NCI-H524 (cell line): ENCODE data around the gene CLDN1.

ENCODE experiments used
- DNase-seq, 2 experiments: peaks; one replicate each; lab custom pipeline; 2025; lab: John Stamatoyannopoulos, UW

The CLDN1 gene

DNA sequence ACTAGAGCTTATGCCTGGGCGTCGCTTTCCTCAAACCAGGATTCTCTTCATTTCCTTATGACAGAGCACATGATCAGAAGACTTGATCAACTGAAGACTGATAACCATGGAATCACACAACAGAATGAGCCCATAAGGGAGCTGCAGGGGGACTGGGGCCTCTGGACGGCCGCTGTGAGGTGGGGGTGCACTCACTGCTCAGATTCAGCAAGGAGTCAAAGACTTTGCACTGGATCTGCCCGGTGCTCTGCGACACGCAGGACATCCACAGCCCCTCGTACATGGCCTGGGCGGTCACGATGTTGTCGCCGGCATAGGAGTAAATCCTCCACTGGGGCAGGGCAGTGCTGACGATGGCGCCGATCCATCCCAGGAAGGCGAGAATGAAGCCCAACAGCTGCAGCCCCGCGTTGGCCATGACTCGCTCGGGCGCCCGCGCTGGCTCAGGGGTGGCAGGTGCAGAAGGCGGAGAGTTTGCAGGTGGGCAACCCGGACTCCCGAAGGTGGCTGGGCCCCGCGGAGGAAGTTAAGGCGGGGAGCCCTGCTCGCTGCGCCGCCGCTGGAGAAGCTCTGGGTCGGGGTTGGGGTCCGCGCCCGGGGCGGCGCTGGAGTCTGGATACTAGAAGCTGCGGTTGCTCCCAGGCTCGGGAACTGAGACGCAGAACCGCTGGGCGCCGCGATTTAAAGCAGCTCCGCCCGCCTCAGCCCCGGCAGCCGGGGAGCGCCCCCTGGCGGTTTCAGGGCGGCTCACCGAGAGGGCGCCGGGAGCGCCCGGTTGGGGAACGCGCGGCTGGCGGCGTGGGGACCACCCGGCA is at the start of gene CLDN1:
TSS of gene CLDN1 (minus strand) at position 658 of the 815 bp plus-strand sequence. CDS start at position 418, 240 bp downstream.
- peak; percentile 75 to 86 for DNase-seq

- DNase-seq = no peak
Observed at GRCh38 chr3:190371152-190371551, 48.9 kb upstream of the CLDN1 start.

- DNase-seq = no peak
Observed at GRCh38 chr3:190370369-190370768, 48.1 kb upstream of the CLDN1 start.

DNA sequence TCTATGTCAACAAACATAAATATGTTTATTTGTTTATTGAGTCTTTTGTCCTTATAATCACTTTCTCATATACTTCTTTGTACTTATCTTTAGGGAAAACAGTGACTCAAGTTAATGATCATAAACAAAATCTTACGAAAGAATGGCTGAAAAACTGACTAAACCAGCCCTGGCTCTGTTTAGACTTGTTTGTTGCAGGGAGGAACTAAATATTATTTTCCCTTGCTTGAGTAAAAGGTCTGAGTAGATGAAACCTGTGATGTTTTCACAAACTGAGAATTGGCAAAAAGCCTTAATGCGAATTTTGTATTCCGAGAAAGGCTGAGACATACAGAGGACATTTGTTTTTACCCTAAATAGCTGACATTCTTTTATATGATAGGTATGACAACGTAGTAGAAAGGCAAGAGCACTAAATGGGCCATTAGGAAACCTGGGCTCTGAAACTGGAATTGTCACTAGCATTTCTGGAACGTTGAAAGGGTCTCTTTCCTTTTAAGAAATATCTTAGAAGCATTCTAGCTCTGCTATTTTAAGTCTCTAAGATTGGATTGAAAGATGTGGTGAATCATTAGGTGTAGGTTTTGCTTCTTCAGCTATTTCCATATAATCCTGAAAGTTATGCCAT is 47.5 kb upstream of the CLDN1 start:
- DNase-seq = no peak

GRCh38 chr3:190368881-190369280 is 46.6 kb upstream of the CLDN1 start:
- no peak for DNase-seq

DNA sequence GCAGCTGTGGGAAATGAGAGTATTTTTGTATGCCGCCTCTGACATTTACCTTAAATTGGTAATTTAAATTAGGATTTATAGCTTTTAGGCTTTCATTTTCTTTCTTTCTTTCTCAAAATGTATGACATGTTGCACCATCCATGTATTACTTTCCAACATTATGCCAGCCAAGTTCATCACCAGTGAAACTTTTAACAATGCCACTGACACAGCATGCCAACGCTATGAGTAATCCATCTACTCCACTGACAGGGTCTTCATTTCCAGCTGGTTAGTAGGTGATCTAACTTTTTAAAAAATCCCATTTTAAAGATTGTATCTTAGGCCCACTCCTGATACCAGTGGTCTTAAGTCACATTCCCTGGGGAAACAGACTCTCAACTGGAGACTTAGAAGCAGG is 43.9 kb upstream of the CLDN1 start:
- no peak for DNase-seq

GRCh38 chr3:190362258-190362657 is 40.0 kb upstream of the CLDN1 start:
- DNase-seq = no peak

- no peak for DNase-seq
Observed at GRCh38 chr3:190361791-190362190, 39.5 kb upstream of the CLDN1 start.

DNA sequence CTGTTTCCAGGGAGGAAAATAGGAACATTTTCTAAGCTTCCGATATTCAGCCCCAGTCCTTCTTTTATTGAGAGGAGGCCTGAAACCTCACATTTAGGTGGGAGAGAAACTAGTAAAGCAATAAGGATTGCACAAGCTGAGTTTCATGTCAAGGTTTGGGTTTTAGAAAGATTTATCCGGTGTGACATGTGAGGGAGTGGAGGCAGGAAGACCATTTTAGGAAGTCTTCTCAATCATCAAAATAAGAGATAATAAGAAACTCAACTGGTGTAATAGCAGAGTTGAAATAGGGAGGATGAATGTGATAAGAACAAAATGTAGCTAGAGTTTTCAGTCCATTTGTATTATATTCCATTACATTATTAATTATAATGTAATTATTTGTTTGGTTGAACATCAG is 38.0 kb upstream of the CLDN1 start:
- no peak for DNase-seq

DNA sequence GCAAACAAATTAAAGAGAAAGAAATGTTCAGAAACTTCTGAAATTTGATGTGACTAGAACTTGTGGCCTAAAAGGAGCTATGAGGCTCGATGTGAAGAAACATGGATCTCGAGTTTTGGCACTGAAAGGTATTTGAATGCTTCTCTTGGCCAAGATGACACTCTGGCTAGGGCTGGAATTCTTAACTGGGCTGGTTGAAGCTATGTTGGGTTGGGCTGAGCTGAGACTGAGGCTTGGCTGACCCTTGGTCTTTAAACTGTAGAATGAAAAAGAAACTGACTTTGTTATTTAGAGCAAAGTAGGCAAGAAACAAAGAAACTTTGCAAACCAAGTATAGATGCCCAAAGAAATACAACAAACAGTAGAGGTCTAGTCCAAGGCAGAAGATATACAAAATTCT is 37.6 kb upstream of the CLDN1 start:
- DNase-seq = no peak

- DNase-seq = no peak
Observed at GRCh38 chr3:190357468-190357867, 35.2 kb upstream of the CLDN1 start.

DNA sequence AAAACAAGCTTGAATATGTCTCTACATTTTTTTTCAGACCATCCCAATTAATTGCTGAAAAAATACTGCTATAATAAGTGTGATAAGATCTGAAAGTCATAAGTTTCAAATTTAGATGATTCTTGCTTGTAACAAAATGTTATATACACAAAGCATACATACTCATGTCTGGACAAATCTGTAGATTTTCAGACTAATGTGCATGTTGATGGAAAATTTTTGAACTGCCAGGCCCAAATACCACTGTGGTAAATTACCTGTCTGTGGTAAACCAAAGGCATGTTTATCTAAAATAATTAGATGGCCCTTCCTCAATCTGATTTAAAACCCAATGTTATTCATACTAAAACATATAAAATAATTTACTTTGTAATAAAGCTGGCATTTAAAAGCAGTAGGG is 34.0 kb upstream of the CLDN1 start:
- DNase-seq = no peak

GRCh38 chr3:190352861-190353457 is 30.7 kb upstream of the CLDN1 start:
- DNase-seq = no peak

DNA sequence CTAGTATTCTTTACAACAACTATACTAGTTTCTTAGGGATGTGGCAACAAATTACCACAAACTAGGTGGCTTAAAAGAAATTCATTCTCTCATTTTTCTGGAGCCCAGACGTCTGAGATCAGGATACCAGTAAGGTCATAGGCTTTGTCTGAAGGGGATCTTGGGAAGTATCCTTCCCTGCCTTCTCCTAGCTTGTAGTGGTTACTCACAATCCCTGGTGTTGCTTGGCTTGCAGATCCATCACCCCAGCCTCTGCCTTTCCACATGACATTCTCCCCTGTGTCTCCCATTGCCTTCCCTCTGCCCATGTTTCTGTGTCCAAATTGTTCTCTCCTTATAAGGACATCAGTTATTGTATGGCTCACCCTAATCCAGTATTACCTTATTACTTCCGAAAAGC is 24.3 kb upstream of the CLDN1 start:
- DNase-seq = no peak

DNA sequence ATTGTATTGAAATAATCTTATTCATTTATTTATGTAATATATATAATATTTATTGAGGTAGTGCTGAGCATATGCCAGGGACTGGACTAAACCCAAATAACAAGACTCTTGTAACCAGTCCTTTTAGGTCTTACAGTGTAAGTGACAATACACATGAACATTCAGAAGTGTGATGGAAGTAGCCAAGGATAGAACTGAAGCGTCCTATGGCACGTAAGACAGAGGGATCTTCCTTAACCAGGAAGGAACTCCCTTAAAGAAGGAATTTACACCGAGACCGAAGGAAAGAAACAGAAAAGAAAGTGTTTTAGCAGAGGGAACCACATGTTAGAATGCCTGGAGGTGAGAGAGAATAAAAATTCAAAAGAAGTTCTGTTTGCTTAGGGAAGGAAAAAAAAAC is 23.6 kb upstream of the CLDN1 start:
- DNase-seq = no peak

DNA sequence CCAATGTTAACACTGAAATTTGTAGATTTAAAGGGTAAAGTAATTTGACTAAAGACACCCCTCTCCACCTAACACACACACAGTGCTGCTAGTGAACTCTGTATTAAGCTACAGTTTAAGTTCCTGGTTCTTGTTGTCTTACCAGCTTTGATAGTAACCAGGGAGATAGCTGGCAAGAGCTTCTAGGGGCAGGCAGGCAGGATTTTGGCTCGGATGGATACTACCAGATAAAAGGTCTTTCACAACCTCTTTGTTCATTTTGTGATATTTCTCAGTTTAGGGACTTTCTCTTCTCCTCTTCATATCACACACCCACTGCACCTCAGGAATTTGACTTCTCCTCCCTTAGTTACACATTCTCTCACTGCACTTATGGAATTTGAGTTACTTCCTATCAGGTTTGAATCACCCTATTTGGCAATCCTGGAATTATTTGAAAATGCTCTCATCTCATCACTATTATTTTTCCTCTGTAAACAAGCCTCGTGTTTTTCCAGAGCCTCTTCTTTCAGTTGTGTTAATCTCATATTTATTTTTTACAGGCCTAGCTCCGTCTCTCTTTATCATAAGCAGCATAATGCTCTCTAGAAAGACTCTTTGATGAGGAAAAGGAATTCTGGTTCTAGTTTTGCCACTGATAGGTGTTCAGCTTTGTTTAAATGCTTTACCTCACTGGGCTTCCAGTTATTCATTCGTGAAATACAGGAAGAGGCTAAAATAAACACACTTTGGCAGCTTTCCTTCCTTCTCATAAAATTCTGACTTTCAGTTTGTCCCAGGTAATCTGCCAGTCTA is 23.0 kb upstream of the CLDN1 start:
- DNase-seq = no peak

DNA sequence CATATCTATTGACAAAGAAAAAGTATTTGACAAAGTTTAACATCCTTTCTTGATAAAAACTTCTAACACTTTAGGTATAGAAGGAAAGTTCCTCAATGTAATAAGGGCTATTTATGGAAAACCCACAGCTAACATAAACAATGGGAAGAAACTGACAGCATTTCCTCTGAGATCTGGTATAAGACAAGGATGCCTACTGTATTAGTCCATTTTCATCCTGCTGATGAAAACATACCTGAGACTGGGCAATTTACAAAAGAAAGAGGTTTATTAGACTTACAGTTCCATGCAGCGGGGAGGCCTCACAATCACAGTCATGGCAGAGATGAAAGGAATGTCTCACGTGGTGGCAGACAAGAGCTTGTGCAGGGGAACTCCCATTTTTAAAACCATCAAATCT is 17.8 kb upstream of the CLDN1 start:
- DNase-seq = no peak

GRCh38 chr3:190339130-190339529 is 16.9 kb upstream of the CLDN1 start:
- peak in 1 of 2 experiments; percentile 5 for DNase-seq

DNA sequence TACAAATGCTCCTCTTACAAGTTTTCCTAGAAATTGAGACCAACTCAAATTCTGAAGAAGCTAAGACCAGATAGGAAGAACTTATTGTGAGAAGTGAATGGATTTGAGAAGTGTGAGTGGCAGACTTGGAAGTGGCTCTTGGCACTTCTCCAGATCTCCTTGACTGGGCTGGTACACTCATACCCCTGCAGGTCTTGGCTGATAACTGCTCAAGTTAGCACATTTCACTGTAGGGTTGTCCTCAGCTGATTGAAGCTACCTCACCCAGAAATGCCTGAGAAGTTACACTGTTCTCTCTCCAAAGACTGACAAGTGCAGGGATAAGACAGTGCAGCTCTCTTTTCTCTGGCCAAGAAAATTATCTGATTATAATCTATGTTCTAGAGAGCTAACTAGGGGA is 16.5 kb upstream of the CLDN1 start:
- peak in 1 of 2 experiments; percentile 3 for DNase-seq

GRCh38 chr3:190337301-190337700 is 15.1 kb upstream of the CLDN1 start:
- no peak for DNase-seq

DNA sequence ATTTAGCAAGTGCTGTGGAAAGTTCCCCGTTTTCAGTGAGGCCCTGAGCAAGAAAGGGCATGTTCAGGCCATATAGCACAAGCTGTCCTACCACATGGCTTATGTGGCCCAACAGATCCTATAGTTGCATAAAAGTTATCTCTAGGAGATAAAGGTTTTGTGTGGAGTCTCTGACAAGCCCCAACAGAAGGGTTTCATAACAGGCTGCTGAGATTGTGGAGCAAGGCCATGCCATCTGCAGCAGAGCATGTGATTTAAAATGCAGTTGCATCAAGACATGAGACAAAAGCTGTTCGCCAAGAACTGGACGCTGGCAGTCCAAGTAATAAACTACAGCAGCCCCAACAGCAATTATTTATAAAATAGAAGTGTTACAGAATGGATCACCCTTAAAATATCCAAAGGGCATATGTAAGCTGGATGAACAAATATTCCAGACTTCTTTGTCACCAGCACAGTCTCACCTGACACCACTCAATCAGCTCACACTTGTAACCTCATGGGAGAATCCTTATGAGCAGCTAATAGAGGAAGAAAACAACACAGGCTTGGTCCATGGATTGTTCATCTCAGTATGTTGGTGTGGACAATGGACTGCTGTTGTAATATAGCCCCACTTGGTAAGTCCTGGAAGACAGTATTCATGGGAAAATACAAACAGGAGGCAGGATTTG is 14.4 kb upstream of the CLDN1 start:
- DNase-seq = no peak

- no peak for DNase-seq
Observed at GRCh38 chr3:190333961-190334360, 11.7 kb upstream of the CLDN1 start.
